ENCODE data around the gene WFDC6.

The WFDC6 gene

GRCh38 chr20:45515147-45515913 is 24.0 kb downstream of the WFDC6 start, which contains the start of gene SPINT3:
Gene SPINT3 (minus strand): TSS chr20:45515622. CDS start chr20:45515608, 14 bp downstream.
- Histone ChIP-seq H3K27me3 (ENCODE audit: insufficient read depth, low read length) (peaks cover 12% of the 10 kb centered on the region; the same call in 1 of the 2 replicates), H3K9ac (ENCODE audit: low read depth, low read length) (no peak within 1 kb of the TSS)

GRCh38 chr20:45510242-45510862 is 28.9 kb downstream of the WFDC6 start:
- Histone ChIP-seq H3K9me3 (ENCODE audit: insufficient read depth, low read depth, low read length) (no peaks in the 10 kb centered on the region), H3K4me3 (ENCODE audit: low read length) (no peak overlapping the region), H3K27ac (ENCODE audit: low read length) (no peak overlapping the region), H3K4me1 (ENCODE audit: insufficient read depth, low read length) (no peaks in the 10 kb centered on the region), H3K9ac (ENCODE audit: low read depth, low read length) (no peak overlapping the region), H3K27me3 (ENCODE audit: insufficient read depth, low read length) (peaks cover 12% of the 10 kb centered on the region; the same call in 1 of the 2 replicates), H3K36me3 (ENCODE audit: insufficient read depth, low read depth, low read length) (no peaks in the 10 kb centered on the region)

More at GRCh38 chr20:45515147-45515913, 24.0 kb downstream of the WFDC6 start, which contains the start of gene SPINT3:
- no peak within 1 kb of the TSS for H3K27ac ChIP-seq (ENCODE audit: low read length)
- H3K4me3 ChIP-seq (ENCODE audit: low read length): no peak within 1 kb of the TSS
- no peaks in the 10 kb centered on the region for H3K36me3 ChIP-seq (ENCODE audit: insufficient read depth, low read depth, low read length)
- H3K9me3 ChIP-seq (ENCODE audit: insufficient read depth, low read depth, low read length): no peaks in the 10 kb centered on the region
- H3K4me1 ChIP-seq (ENCODE audit: insufficient read depth, low read length): no peaks in the 10 kb centered on the region

DNA sequence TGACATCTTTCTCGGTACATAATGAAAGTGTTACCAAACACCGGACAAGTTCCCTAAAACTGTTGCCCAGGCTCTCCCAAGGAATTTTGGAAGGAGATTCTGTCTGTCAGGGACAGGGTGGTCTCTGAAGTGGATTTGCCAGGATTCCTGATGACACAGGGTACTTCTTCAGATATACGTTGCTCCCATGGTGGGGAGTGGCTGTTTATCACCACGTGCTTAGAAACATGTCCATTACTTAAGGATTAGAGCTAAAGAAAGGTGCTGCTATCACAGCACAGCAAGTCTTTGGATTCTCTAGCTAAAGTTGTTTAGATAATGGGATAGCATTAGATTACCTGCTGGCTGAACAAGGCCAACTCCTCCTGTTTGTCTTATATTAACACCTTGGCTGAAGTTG is 30.2 kb downstream of the WFDC6 start:
- Histone ChIP-seq H3K4me1 (ENCODE audit: insufficient read depth, low read length) (no peaks in the 10 kb centered on the region), H3K4me3 (ENCODE audit: low read length) (no peak overlapping the region), H3K27ac (ENCODE audit: low read length) (no peak overlapping the region), H3K9ac (ENCODE audit: low read depth, low read length) (no peak overlapping the region), H3K9me3 (ENCODE audit: insufficient read depth, low read depth, low read length) (no peaks in the 10 kb centered on the region), H3K36me3 (ENCODE audit: insufficient read depth, low read depth, low read length) (no peaks in the 10 kb centered on the region), H3K27me3 (ENCODE audit: insufficient read depth, low read length) (peaks cover 12% of the 10 kb centered on the region; the same call in 1 of the 2 replicates)

DNA sequence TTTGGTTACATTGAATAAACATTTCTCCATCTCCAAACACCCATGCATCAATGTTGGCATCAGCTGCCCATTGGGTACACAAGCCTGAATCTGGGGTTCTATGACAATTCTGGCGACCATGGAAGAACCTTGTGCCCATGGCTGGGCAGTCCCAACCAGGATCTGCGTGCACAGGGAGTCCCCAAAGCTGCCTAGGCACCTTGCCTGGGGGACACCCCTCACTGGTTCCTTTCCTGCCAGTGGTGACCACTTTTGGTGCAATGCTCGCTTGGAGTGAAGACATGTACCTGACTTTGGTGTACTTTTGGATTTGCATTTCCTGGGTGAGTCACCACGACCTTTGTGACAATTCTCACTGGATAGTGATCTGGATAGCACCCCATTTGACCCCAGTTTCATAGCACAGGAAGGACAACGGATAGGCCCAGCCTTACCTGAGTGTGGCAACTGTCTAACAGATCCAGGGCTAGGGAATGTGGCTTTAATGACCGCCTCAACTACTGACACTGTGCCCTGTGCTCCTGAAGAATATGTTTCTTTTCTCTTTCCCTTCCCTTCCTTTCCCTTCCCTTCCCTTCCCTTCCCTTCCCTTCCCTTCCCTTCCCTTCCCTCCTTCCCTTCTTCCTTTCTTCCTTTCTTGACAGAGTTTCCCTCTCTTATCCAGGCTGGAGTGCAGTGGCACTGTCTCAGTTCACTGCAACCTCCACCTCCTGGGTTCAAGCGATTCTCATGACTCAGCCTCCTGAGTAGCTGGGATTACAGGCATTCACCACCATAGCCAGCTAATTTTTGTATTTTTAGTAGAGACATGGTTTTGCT is 31.0 kb downstream of the WFDC6 start:
- H3K9ac ChIP-seq (ENCODE audit: low read depth, low read length): no peak overlapping the region
- H3K4me3 ChIP-seq (ENCODE audit: low read length): no peak overlapping the region
- no peaks in the 10 kb centered on the region for H3K4me1 ChIP-seq (ENCODE audit: insufficient read depth, low read length)
- no peaks in the 10 kb centered on the region for H3K9me3 ChIP-seq (ENCODE audit: insufficient read depth, low read depth, low read length)
- no peak overlapping the region for H3K27ac ChIP-seq (ENCODE audit: low read length)
- H3K27me3 ChIP-seq (ENCODE audit: insufficient read depth, low read length): peaks cover 12% of the 10 kb centered on the region; the same call in 1 of the 2 replicates
- H3K36me3 ChIP-seq (ENCODE audit: insufficient read depth, low read depth, low read length): no peaks in the 10 kb centered on the region

GRCh38 chr20:45507011-45507820 is 32.1 kb downstream of the WFDC6 start:
- H3K9me3 ChIP-seq (ENCODE audit: insufficient read depth, low read depth, low read length): no peaks in the 10 kb centered on the region
- H3K27ac ChIP-seq (ENCODE audit: low read length): no peak overlapping the region
- no peaks in the 10 kb centered on the region for H3K4me1 ChIP-seq (ENCODE audit: insufficient read depth, low read length)
- no peak overlapping the region for H3K9ac ChIP-seq (ENCODE audit: low read depth, low read length)
- no peak overlapping the region for H3K4me3 ChIP-seq (ENCODE audit: low read length)
- peaks cover 8% of the 10 kb centered on the region; the same call in 1 of the 2 replicates for H3K27me3 ChIP-seq (ENCODE audit: insufficient read depth, low read length)
- H3K36me3 ChIP-seq (ENCODE audit: insufficient read depth, low read depth, low read length): no peaks in the 10 kb centered on the region

GRCh38 chr20:45506398-45506797 is 32.9 kb downstream of the WFDC6 start:
- H3K27me3 ChIP-seq (ENCODE audit: insufficient read depth, low read length): peaks cover 8% of the 10 kb centered on the region; the same call in 1 of the 2 replicates
- no peaks in the 10 kb centered on the region for H3K9me3 ChIP-seq (ENCODE audit: insufficient read depth, low read depth, low read length)
- H3K27ac ChIP-seq (ENCODE audit: low read length): no peak overlapping the region
- no peak overlapping the region for H3K9ac ChIP-seq (ENCODE audit: low read depth, low read length)
- no peaks in the 10 kb centered on the region for H3K4me1 ChIP-seq (ENCODE audit: insufficient read depth, low read length)
- no peak overlapping the region for H3K4me3 ChIP-seq (ENCODE audit: low read length)
- H3K36me3 ChIP-seq (ENCODE audit: insufficient read depth, low read depth, low read length): no peaks in the 10 kb centered on the region

- Histone ChIP-seq H3K9me3 (ENCODE audit: insufficient read depth, low read depth, low read length) (no peaks in the 10 kb centered on the region), H3K36me3 (ENCODE audit: insufficient read depth, low read depth, low read length) (no peaks in the 10 kb centered on the region), H3K4me1 (ENCODE audit: insufficient read depth, low read length) (no peaks in the 10 kb centered on the region), H3K27ac (ENCODE audit: low read length) (no peak overlapping the region), H3K27me3 (ENCODE audit: insufficient read depth, low read length) (no peaks in the 10 kb centered on the region), H3K9ac (ENCODE audit: low read depth, low read length) (no peak overlapping the region), H3K4me3 (ENCODE audit: low read length) (no peak overlapping the region)
Measured at GRCh38 chr20:45503403-45503802, 35.9 kb downstream of the WFDC6 start.

DNA sequence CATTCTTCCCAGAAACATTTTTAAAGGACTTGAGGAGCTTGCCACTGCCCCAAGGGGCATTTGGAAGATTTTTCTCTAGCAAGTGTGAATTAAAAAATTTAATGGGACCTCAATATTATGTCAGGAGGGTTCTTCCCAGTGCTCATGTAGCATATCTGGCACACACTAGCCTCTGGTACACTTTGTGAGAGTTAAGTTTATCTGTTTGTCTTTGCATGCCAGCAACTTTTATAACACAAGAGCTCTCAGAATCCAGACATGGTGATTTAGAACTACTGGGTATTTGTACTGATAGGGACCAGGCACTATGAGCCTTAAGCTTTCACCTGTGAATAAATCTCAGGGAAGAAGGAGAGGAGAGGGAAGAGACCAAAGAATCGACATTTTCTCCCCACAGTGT is 36.7 kb downstream of the WFDC6 start:
- Histone ChIP-seq H3K4me3 (ENCODE audit: low read length) (no peak overlapping the region), H3K9ac (ENCODE audit: low read depth, low read length) (no peak overlapping the region), H3K27me3 (ENCODE audit: insufficient read depth, low read length) (no peaks in the 10 kb centered on the region), H3K36me3 (ENCODE audit: insufficient read depth, low read depth, low read length) (no peaks in the 10 kb centered on the region), H3K4me1 (ENCODE audit: insufficient read depth, low read length) (no peaks in the 10 kb centered on the region), H3K9me3 (ENCODE audit: insufficient read depth, low read depth, low read length) (no peaks in the 10 kb centered on the region), H3K27ac (ENCODE audit: low read length) (no peak overlapping the region)

DNA sequence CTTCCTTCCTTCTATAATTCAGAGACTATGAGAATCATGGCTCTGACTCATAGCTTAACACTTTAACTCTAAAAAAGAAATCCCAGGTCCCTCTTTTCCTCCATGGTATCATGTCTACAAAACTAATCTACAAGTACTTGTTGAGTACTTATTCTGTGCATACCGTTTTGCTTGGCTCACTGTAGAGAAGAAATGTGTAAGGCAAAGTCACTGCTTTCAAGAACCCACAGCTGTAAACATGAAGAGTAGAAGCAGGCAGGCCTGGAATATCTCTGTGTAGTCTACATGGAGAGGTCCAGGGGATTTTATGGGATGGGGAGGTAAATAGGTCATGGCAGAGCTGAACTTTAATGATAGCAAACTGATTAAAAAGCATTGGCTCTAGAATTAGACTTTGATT is 37.7 kb downstream of the WFDC6 start:
- Histone ChIP-seq H3K4me3 (ENCODE audit: low read length) (no peak overlapping the region), H3K27me3 (ENCODE audit: insufficient read depth, low read length) (no peaks in the 10 kb centered on the region), H3K36me3 (ENCODE audit: insufficient read depth, low read depth, low read length) (no peaks in the 10 kb centered on the region)

GRCh38 chr20:45500022-45500421 is 39.3 kb downstream of the WFDC6 start:
- H3K4me3 ChIP-seq (ENCODE audit: low read length): no peak overlapping the region
- H3K27me3 ChIP-seq (ENCODE audit: insufficient read depth, low read length): no peaks in the 10 kb centered on the region
- H3K9ac ChIP-seq (ENCODE audit: low read depth, low read length): no peak overlapping the region
- no peak overlapping the region for H3K27ac ChIP-seq (ENCODE audit: low read length)
- no peaks in the 10 kb centered on the region for H3K4me1 ChIP-seq (ENCODE audit: insufficient read depth, low read length)
- H3K36me3 ChIP-seq (ENCODE audit: insufficient read depth, low read depth, low read length): no peaks in the 10 kb centered on the region
- H3K9me3 ChIP-seq (ENCODE audit: insufficient read depth, low read depth, low read length): no peaks in the 10 kb centered on the region

More for the DNA sequence above, 37.7 kb downstream of the WFDC6 start:
- Histone ChIP-seq H3K9ac (ENCODE audit: low read depth, low read length) (no peak overlapping the region), H3K27ac (ENCODE audit: low read length) (no peak overlapping the region), H3K9me3 (ENCODE audit: insufficient read depth, low read depth, low read length) (no peaks in the 10 kb centered on the region), H3K4me1 (ENCODE audit: insufficient read depth, low read length) (no peaks in the 10 kb centered on the region)

DNA sequence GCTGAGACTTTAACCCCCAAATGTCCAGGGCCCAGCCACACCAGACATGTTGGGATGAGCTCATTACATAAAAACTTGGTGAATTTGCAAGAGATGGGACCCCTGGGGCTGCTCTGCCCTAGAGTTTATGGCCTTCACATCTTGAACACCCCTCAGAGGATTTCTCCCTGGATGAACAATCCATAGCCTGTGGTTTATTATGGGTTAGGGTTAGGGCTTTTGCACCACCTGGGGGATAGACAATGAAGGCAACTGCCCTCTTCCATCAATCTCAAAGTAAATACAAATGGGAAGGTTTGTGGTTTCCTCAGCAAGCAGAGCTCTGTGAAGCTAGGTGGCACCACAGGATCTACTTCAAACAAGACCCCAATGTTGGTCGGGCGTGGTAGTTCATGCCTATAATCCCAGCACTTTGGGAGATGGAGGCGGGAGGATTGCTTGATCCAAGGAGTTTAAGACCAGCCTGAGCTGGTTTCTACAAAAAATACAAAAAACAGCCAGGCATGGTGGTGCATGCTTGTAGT is 41.2 kb downstream of the WFDC6 start:
- H3K4me1 ChIP-seq (ENCODE audit: insufficient read depth, low read length): no peaks in the 10 kb centered on the region
- no peak overlapping the region for H3K27ac ChIP-seq (ENCODE audit: low read length)
- no peaks in the 10 kb centered on the region for H3K9me3 ChIP-seq (ENCODE audit: insufficient read depth, low read depth, low read length)
- no peaks in the 10 kb centered on the region for H3K27me3 ChIP-seq (ENCODE audit: insufficient read depth, low read length)
- no peak overlapping the region for H3K4me3 ChIP-seq (ENCODE audit: low read length)
- H3K9ac ChIP-seq (ENCODE audit: low read depth, low read length): no peak overlapping the region
- H3K36me3 ChIP-seq (ENCODE audit: insufficient read depth, low read depth, low read length): no peaks in the 10 kb centered on the region
